ENCODE results near the gene CTNND1.
A peak's percentile ranks its signal among the peaks of the same experiment; 100 is the strongest.

Gene CTNND1

GRCh38 chr11:57787006-57787604 lies 25.5 kb downstream of the CTNND1 start:
- Histone ChIP-seq H4K5ac (ENCODE audit: low read length) (no peak overlapping the region), H2AK5ac (ENCODE audit: low read length) (no peak overlapping the region), H3K4ac (ENCODE audit: low read depth, low read length) (no peak overlapping the region), H3K23ac (ENCODE audit: low read length) (no peak overlapping the region), H3K56ac (ENCODE audit: low read length) (no peak overlapping the region), H3K18ac (ENCODE audit: low read length) (no peak overlapping the region), H2BK120ac (ENCODE audit: low read depth, low read length) (no peak overlapping the region), H3K27ac (ENCODE audit: low read depth, low read length) (no peak overlapping the region), H2BK15ac (replicated peaks; ENCODE audit: low read depth) (no peak overlapping the region), H3K4me3 (ENCODE audit: low read length) (no peak overlapping the region), H3K4me1 (ENCODE audit: control insufficient read depth, low read depth, low read length) (peaks cover 4% of the 10 kb centered on the region), H3K36me3 (ENCODE audit: control insufficient read depth, insufficient read depth, low read length) (no peaks in the 10 kb centered on the region), H3K9ac (ENCODE audit: low read length) (no peak overlapping the region), H3K79me1 (ENCODE audit: low read length) (peaks cover 4% of the 10 kb centered on the region), H3K27me3 (ENCODE audit: insufficient read depth, low read length, poor library complexity) (no peaks in the 10 kb centered on the region), H2BK5ac (ENCODE audit: low read length) (no peak overlapping the region), H3K79me2 (ENCODE audit: control insufficient read depth, insufficient read depth, low read length) (peaks cover 90% of the 10 kb centered on the region), H3K4me2 (ENCODE audit: low read length) (no peak overlapping the region), H4K8ac (ENCODE audit: low read depth, low read length) (no peak overlapping the region)
- DNase-seq: no peak
- no CpG with 5 or more reads among the region's 4 CpGs for WGBS (ENCODE audit: extremely low coverage, insufficient coverage, low lambda C conversion rate)

GRCh38 chr11:57787920-57788702 lies 26.5 kb downstream of the CTNND1 start:
- peak overlapping the region; percentile 13 for H3K27ac ChIP-seq (ENCODE audit: low read depth, low read length)
- no peak overlapping the region for H2BK15ac ChIP-seq (replicated peaks; ENCODE audit: low read depth)
- H3K27me3 ChIP-seq (ENCODE audit: insufficient read depth, low read length, poor library complexity): no peaks in the 10 kb centered on the region
- peak overlapping the region; percentile 40 for H3K56ac ChIP-seq (ENCODE audit: low read length)
- H3K4me1 ChIP-seq (ENCODE audit: control insufficient read depth, low read depth, low read length): no peaks in the 10 kb centered on the region
- no peak overlapping the region for H3K4ac ChIP-seq (ENCODE audit: low read depth, low read length)
- no CpG with 5 or more reads among the region's 6 CpGs for WGBS (ENCODE audit: extremely low coverage, insufficient coverage, low lambda C conversion rate)
- no peak overlapping the region for H4K5ac ChIP-seq (ENCODE audit: low read length)
- no peak overlapping the region for H3K9ac ChIP-seq (ENCODE audit: low read length)
- no peaks in the 10 kb centered on the region for H3K36me3 ChIP-seq (ENCODE audit: control insufficient read depth, insufficient read depth, low read length)
- H3K18ac ChIP-seq (ENCODE audit: low read length): peak overlapping the region; percentile 51
- H2AK5ac ChIP-seq (ENCODE audit: low read length): no peak overlapping the region
- DNase-seq: peak; percentile 68
- peak overlapping the region; percentile 35 for H2BK120ac ChIP-seq (ENCODE audit: low read depth, low read length)
- H3K79me2 ChIP-seq (ENCODE audit: control insufficient read depth, insufficient read depth, low read length): peaks cover 89% of the 10 kb centered on the region
- H3K23ac ChIP-seq (ENCODE audit: low read length): no peak overlapping the region
- H3K4me3 ChIP-seq (ENCODE audit: low read length): no peak overlapping the region
- H3K79me1 ChIP-seq (ENCODE audit: low read length): peaks cover 6% of the 10 kb centered on the region
- no peak overlapping the region for H2BK5ac ChIP-seq (ENCODE audit: low read length)
- H3K4me2 ChIP-seq (ENCODE audit: low read length): no peak overlapping the region
- H4K8ac ChIP-seq (ENCODE audit: low read depth, low read length): peak overlapping the region; percentile 76

GRCh38 chr11:57788703-57789088 lies 27.1 kb downstream of the CTNND1 start:
- H3K4ac ChIP-seq (ENCODE audit: low read depth, low read length): no peak overlapping the region
- H3K23ac ChIP-seq (ENCODE audit: low read length): no peak overlapping the region
- H3K4me2 ChIP-seq (ENCODE audit: low read length): no peak overlapping the region
- H2BK5ac ChIP-seq (ENCODE audit: low read length): no peak overlapping the region
- H3K79me1 ChIP-seq (ENCODE audit: low read length): peaks cover 6% of the 10 kb centered on the region
- H3K18ac ChIP-seq (ENCODE audit: low read length): no peak overlapping the region
- no peak overlapping the region for H4K8ac ChIP-seq (ENCODE audit: low read depth, low read length)
- no peak overlapping the region for H4K5ac ChIP-seq (ENCODE audit: low read length)
- H3K27me3 ChIP-seq (ENCODE audit: insufficient read depth, low read length, poor library complexity): no peaks in the 10 kb centered on the region
- no peak overlapping the region for H2AK5ac ChIP-seq (ENCODE audit: low read length)
- H3K56ac ChIP-seq (ENCODE audit: low read length): no peak overlapping the region
- no peak overlapping the region for H2BK15ac ChIP-seq (replicated peaks; ENCODE audit: low read depth)
- no peak overlapping the region for H2BK120ac ChIP-seq (ENCODE audit: low read depth, low read length)
- H3K4me3 ChIP-seq (ENCODE audit: low read length): no peak overlapping the region
- H3K27ac ChIP-seq (ENCODE audit: low read depth, low read length): no peak overlapping the region
- peaks cover 90% of the 10 kb centered on the region for H3K79me2 ChIP-seq (ENCODE audit: control insufficient read depth, insufficient read depth, low read length)
- H3K36me3 ChIP-seq (ENCODE audit: control insufficient read depth, insufficient read depth, low read length): no peaks in the 10 kb centered on the region
- no peak overlapping the region for H3K9ac ChIP-seq (ENCODE audit: low read length)
- DNase-seq: no peak
- H3K4me1 ChIP-seq (ENCODE audit: control insufficient read depth, low read depth, low read length): no peaks in the 10 kb centered on the region

- Histone ChIP-seq H3K4ac (ENCODE audit: low read depth, low read length) (no peak overlapping the region), H3K23ac (ENCODE audit: low read length) (no peak overlapping the region), H3K27ac (ENCODE audit: low read depth, low read length) (no peak overlapping the region), H2BK120ac (ENCODE audit: low read depth, low read length) (no peak overlapping the region), H3K18ac (ENCODE audit: low read length) (no peak overlapping the region), H3K56ac (ENCODE audit: low read length) (peak overlapping the region; percentile 3), H4K8ac (ENCODE audit: low read depth, low read length) (no peak overlapping the region), H3K36me3 (ENCODE audit: control insufficient read depth, insufficient read depth, low read length) (peaks cover 6% of the 10 kb centered on the region), H2AK5ac (ENCODE audit: low read length) (no peak overlapping the region), H3K27me3 (ENCODE audit: insufficient read depth, low read length, poor library complexity) (no peaks in the 10 kb centered on the region), H3K4me1 (ENCODE audit: control insufficient read depth, low read depth, low read length) (no peaks in the 10 kb centered on the region), H3K79me2 (ENCODE audit: control insufficient read depth, insufficient read depth, low read length) (peaks cover 77% of the 10 kb centered on the region), H3K9ac (ENCODE audit: low read length) (no peak overlapping the region), H3K4me2 (ENCODE audit: low read length) (no peak overlapping the region), H3K79me1 (ENCODE audit: low read length) (peaks cover 10% of the 10 kb centered on the region), H2BK15ac (replicated peaks; ENCODE audit: low read depth) (no peak overlapping the region), H4K5ac (ENCODE audit: low read length) (no peak overlapping the region), H2BK5ac (ENCODE audit: low read length) (no peak overlapping the region), H3K4me3 (ENCODE audit: low read length) (no peak overlapping the region)
- WGBS (ENCODE audit: extremely low coverage, insufficient coverage, low lambda C conversion rate): no CpG with 5 or more reads among the region's 22 CpGs
- no peak for DNase-seq
Observed at GRCh38 chr11:57791321-57792059, 29.9 kb downstream of the CTNND1 start.

- H2AK5ac ChIP-seq (ENCODE audit: low read length): no peak overlapping the region
- H3K79me1 ChIP-seq (ENCODE audit: low read length): peaks cover 13% of the 10 kb centered on the region
- no peak overlapping the region for H3K9ac ChIP-seq (ENCODE audit: low read length)
- H4K5ac ChIP-seq (ENCODE audit: low read length): no peak overlapping the region
- no peak overlapping the region for H3K56ac ChIP-seq (ENCODE audit: low read length)
- H3K18ac ChIP-seq (ENCODE audit: low read length): no peak overlapping the region
- H4K8ac ChIP-seq (ENCODE audit: low read depth, low read length): no peak overlapping the region
- H3K4me2 ChIP-seq (ENCODE audit: low read length): no peak overlapping the region
- H3K79me2 ChIP-seq (ENCODE audit: control insufficient read depth, insufficient read depth, low read length): peaks cover 75% of the 10 kb centered on the region
- peaks cover 10% of the 10 kb centered on the region for H3K36me3 ChIP-seq (ENCODE audit: control insufficient read depth, insufficient read depth, low read length)
- H2BK5ac ChIP-seq (ENCODE audit: low read length): no peak overlapping the region
- no peak overlapping the region for H3K23ac ChIP-seq (ENCODE audit: low read length)
- H3K4ac ChIP-seq (ENCODE audit: low read depth, low read length): no peak overlapping the region
- H3K4me3 ChIP-seq (ENCODE audit: low read length): no peak overlapping the region
- DNase-seq: no peak
- no peaks in the 10 kb centered on the region for H3K27me3 ChIP-seq (ENCODE audit: insufficient read depth, low read length, poor library complexity)
- WGBS (ENCODE audit: extremely low coverage, insufficient coverage, low lambda C conversion rate): no CpG with 5 or more reads among the region's 7 CpGs
- H2BK120ac ChIP-seq (ENCODE audit: low read depth, low read length): no peak overlapping the region
- H3K27ac ChIP-seq (ENCODE audit: low read depth, low read length): no peak overlapping the region
- H2BK15ac ChIP-seq (replicated peaks; ENCODE audit: low read depth): no peak overlapping the region
- H3K4me1 ChIP-seq (ENCODE audit: control insufficient read depth, low read depth, low read length): no peaks in the 10 kb centered on the region
Observed at GRCh38 chr11:57792060-57792541, 30.5 kb downstream of the CTNND1 start.
